Stomach (tissue), 9 donors: ENCODE measurements around the gene FARP2. TPM values are rescaled to one million over a fixed set of nuclear protein-coding genes. Genes with fewer than 3 reads are reported as not detected.

Experiments used
- DNase-seq, 2 donors: peaks; one replicate each; pipeline versions ENCODE4 v3.0.0 to v3.0.0-alpha.2; 2013 to 2019
- H3K27ac ChIP-seq, 5 donors: fragments of 200-600 bp in 4 of 5; sonication (generic) in 4 of 5; one replicate each; pipeline ENCODE4 v1.5.1; 2013 to 2019; ENCODE audit warnings: mild to moderate bottlenecking in 1 of 5, moderate library complexity in 1 of 5
- H3K27me3 ChIP-seq, 3 donors: fragments of 200-600 bp; sonication (generic); one replicate each; pipeline ENCODE4 v1.5.1; 2017 to 2019; ENCODE audit warnings: mixed run types in 1 of 3
- H3K36me3 ChIP-seq, 4 donors: fragments of 200-600 bp; sonication (generic); 1 replicate in 3 of 4; 2 replicates in 1 of 4; pipeline ENCODE4 v1.5.1; 2016 to 2019
- H3K4me1 ChIP-seq, 4 donors: fragments of 200-600 bp; sonication (generic); one replicate each; pipeline ENCODE4 v1.5.1; 2016 to 2019
- H3K4me3 ChIP-seq, 4 donors: fragments of 200-600 bp; sonication (generic) in 3 of 4; one replicate each; pipeline ENCODE4 v1.5.1; 2016 to 2019; ENCODE audit warnings: mild to moderate bottlenecking in 1 of 4
- H3K9me3 ChIP-seq, 4 donors: fragments of 200-600 bp; sonication (generic); one replicate each; pipeline ENCODE4 v1.5.1; 2016 to 2019
- CTCF ChIP-seq, 7 experiments: fragments of 450-650 bp in 4 of 7; fragments of 200-600 bp in 3 of 7; sonication (generic) in 3 of 7; IDR thresholded peaks; one replicate each; pipeline ENCODE4 v1.5.1; 2016 to 2019; ENCODE audit warnings: antibody characterized with exemption in 7 of 7, control low read depth in 2 of 7, mild to moderate bottlenecking in 1 of 7
- EP300 ChIP-seq: sonication (generic); formaldehyde crosslinking; IDR thresholded peaks from one replicate; pipeline ENCODE4 v1.6.1; 2017; ENCODE audit warnings: antibody characterized with exemption
- POLR2A ChIP-seq, 4 donors: fragments of 450-650 bp; IDR thresholded peaks; one replicate each; pipeline ENCODE4 v1.6.1; 2016; ENCODE audit warnings: antibody characterized with exemption in 4 of 4, control low read depth in 2 of 4, mild to moderate bottlenecking in 1 of 4, moderate library complexity in 1 of 4
- POLR2AphosphoS5 ChIP-seq, 3 donors: sonication (generic); formaldehyde crosslinking; IDR thresholded peaks; one replicate each; pipeline ENCODE4 v1.6.1; 2016; ENCODE audit warnings: antibody characterized with exemption in 3 of 3
- WGBS, 5 donors: extraction: QIAGEN DNeasy Blood & Tissue Kit in 3 of 5; methylation state at CpG; one replicate each; pipeline versions ENCODE4 v1.1.5 to v1.1.7; 2013 to 2018; 5-methylcytosine and 5-hydroxymethylcytosine counted together
- intact Hi-C: fragments of 100-400 bp; cut with DNase I; formaldehyde crosslinking; loops from one replicate; pipeline ENCODE4 v1.15.1; 2023; ENCODE audit warnings: low total_unique reads
- polyA plus RNA-seq, 3 donors: library from polyadenylated mRNA; stranded (reverse); fragments of 200-250 nt; gene quantifications; one replicate each; pipeline ENCODE4 v1.2.3, GENCODE V29; 2013
- total RNA-seq, 5 donors: library from RNA; depleted of rRNA; stranded (reverse); fragments of >200 nt; gene quantifications; one replicate each; pipeline versions ENCODE4 v1.1.0 to v1.2.3, GENCODE V29; 2014 to 2016
- donor health status: healthy with polysubstance abuse.
- donor health status: Bipolar disorder and iron deficiency.
- donor health status: healthy.

FARP2 gene
- total and polyA plus RNA-seq, 8 donors: 15.8 to 260 (median 69.1) TPM

GRCh38 chr2:241354668-241355658 lies 1.1 kb upstream of the FARP2 start:
- H3K27ac ChIP-seq: peak overlapping the region; percentile 81 to 89 (median 84)
- H3K4me1 ChIP-seq: peaks cover 36 to 71% (median 61%) of the 10 kb centered on the region in 4 donors
- intact Hi-C loops: no loop called here
- peak overlapping the region; percentile 21 to 34 (median 26) for H3K4me3 ChIP-seq
- H3K9me3 ChIP-seq: no peaks in the 10 kb centered on the region
- H3K36me3 ChIP-seq: peaks cover 35 to 48% (median 43%) of the 10 kb centered on the region in 4 donors
- peak; percentile 93 for DNase-seq
- no peaks in the 10 kb centered on the region for H3K27me3 ChIP-seq
- 18 to 42% (median 25%) methylated on average over 9 to 40 of the region's 40 CpGs for WGBS, 5 donors
- TF ChIP-seq POLR2A (IDR thresholded peaks at IDR 0.05) (no peak), EP300 (no peak), POLR2AphosphoS5 (IDR thresholded peaks at IDR 0.05) (peak in 1 of 3 donors; percentile 33), CTCF (IDR thresholded peaks at IDR 0.05) (no peak)

DNA sequence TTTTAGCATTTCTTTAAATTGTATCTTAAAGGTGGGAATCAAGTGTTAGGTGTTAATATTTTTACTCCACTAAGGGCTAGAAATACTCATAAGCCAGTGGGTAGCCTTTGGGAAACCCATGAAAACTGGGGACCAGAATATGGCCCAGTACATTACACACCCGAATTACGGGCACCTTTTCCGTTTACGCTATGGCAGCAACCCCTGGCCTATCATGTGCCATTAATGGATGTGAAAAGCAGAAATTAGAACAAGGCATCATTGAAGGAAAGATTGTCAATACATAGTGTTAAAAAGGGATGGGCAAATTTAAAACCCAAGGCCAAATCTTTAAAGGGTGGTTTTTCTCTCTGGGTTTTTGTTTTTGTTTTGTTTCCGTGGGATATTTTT lies 781 bp downstream of the FARP2 start:
- intact Hi-C loops: no loop called here

GRCh38 chr2:241357531-241357930 lies 1.4 kb downstream of the FARP2 start:
- peak overlapping the region in 3 of 4 donors; percentile 70 to 84 (median 83) for H3K4me3 ChIP-seq
- peak overlapping the region; percentile 60 to 97 (median 96) for H3K27ac ChIP-seq
- peaks cover 22 to 70% (median 46%) of the 10 kb centered on the region in 4 donors for H3K4me1 ChIP-seq

More for the DNA sequence above, 781 bp downstream of the FARP2 start:
- peak overlapping the region; percentile 90 to 97 (median 96) for H3K27ac ChIP-seq
- TF ChIP-seq CTCF (IDR thresholded peaks at IDR 0.05) (no peak), EP300 (no peak), POLR2AphosphoS5 (IDR thresholded peaks at IDR 0.05) (no peak), POLR2A (IDR thresholded peaks at IDR 0.05) (no peak)
- H3K9me3 ChIP-seq: no peaks in the 10 kb centered on the region
- peaks cover 18 to 29% (median 24%) of the 10 kb centered on the region in 4 donors for H3K36me3 ChIP-seq
- no peak for DNase-seq
- peaks cover 28 to 70% (median 48%) of the 10 kb centered on the region in 4 donors for H3K4me1 ChIP-seq
- peak overlapping the region; percentile 70 to 87 (median 84) for H3K4me3 ChIP-seq
- WGBS, 5 donors: 7 to 20% (median 11%) methylated on average over 5 of the region's 5 CpGs
- no peaks in the 10 kb centered on the region for H3K27me3 ChIP-seq

More at GRCh38 chr2:241357531-241357930, 1.4 kb downstream of the FARP2 start:
- intact Hi-C loops: no loop called here
- 18 to 55% (median 25%) methylated on average over 3 of the region's 3 CpGs for WGBS, 5 donors
- no peaks in the 10 kb centered on the region for H3K27me3 ChIP-seq
- TF ChIP-seq CTCF (IDR thresholded peaks at IDR 0.05): no peak
- TF ChIP-seq EP300: no peak
- no peak for TF ChIP-seq POLR2A (IDR thresholded peaks at IDR 0.05)
- TF ChIP-seq POLR2AphosphoS5 (IDR thresholded peaks at IDR 0.05): no peak
- DNase-seq: no peak
- H3K9me3 ChIP-seq: no peaks in the 10 kb centered on the region
- peaks cover 11 to 22% (median 17%) of the 10 kb centered on the region in 4 donors for H3K36me3 ChIP-seq
